CD4-positive, alpha-beta T cell treated with Interleukin-17A for 4 hours (primary cell): ENCODE measurements around the gene ASCL1.

Source experiments
- DNase-seq: peaks from one replicate; pipeline ENCODE4 v3.0.0-alpha.2; 2020; ENCODE audit warnings: mixed read lengths

The ASCL1 gene

GRCh38 chr12:102957339-102958050 lies at the start of gene ASCL1:
ASCL1 (plus strand) TSS chr12:102957674; CDS start chr12:102958245, 571 bp downstream.
- DNase-seq, result no peak

DNA sequence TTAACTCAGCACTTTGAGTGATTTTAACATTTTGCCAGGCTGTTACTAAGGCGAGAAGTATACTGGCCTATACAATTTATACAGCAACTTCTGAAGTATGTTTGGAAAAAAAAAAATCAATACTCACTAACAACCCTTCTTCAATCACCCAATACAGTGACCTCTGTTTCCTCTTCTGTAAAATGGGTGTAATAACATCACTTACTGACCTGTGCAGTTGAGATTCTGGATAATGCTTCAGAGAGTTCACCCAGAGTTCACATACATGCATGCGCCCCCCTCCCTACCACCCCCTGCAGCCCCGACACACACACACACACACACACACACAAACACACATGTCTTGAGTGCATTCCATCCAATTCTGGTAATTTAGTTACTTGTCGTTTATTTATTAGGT lies 49.6 kb upstream of the ASCL1 start:
- no peak for DNase-seq

- DNase-seq, result no peak
Observed at GRCh38 chr12:102910137-102910536, 47.3 kb upstream of the ASCL1 start.

DNA sequence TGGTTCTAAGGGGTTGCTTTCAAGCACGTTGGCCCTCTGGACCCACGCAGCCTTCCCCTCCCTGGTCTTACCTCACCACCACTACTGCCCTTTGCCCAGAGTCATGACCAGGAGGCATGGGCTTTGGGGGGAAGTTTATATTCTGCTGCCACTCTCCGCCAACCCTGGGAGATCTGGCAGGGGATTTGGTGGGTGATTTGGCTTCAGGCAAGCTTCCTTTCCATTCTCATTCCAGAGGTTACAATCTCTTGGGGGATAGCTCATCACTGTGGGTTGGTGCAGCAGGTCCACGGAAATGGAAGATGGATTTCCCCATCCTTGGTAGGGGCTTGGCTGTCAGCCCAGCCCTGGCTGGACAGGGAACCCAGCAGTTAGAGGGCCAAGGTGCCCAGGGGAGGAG lies 46.7 kb upstream of the ASCL1 start:
- DNase-seq, result no peak

- DNase-seq, result no peak
Observed at GRCh38 chr12:102911320-102911719, 46.2 kb upstream of the ASCL1 start.

- DNase-seq, result no peak
Observed at GRCh38 chr12:102912258-102912657, 45.2 kb upstream of the ASCL1 start.

DNA sequence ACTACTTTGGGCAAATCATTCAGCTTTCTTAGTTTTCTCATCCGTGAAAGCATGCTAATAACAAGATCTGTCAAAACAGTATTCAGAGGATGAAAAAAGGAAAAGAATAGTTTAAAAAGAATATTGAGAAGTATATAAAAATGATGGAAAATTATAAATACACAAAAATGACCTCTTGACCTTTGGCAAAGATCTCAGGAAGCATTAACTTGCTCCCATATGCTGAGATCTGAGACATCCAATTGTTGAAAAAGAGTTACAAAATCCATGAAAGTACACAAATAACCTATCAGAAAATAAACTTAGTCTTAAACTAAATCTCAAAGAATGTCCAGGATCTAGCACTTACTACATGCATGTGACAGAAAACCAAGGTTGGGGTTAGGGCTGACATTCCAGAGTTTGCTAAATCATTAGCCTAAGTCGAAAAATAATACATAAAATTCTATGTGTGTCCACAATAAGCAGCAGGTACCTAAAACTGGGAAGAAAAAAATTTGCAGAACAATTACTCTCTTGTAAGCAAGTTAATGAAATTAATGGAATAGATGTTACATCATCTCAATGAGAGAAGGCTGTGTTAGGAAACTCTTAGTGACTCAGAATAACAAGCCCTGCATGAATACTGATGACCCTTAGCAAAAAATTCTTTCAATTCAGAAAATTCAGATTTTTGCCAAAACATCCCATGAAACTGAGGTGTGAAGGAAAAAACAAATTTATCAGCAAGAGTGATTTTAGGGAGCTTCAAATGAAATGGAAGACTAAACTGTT lies 43.8 kb upstream of the ASCL1 start:
- no peak for DNase-seq

DNA sequence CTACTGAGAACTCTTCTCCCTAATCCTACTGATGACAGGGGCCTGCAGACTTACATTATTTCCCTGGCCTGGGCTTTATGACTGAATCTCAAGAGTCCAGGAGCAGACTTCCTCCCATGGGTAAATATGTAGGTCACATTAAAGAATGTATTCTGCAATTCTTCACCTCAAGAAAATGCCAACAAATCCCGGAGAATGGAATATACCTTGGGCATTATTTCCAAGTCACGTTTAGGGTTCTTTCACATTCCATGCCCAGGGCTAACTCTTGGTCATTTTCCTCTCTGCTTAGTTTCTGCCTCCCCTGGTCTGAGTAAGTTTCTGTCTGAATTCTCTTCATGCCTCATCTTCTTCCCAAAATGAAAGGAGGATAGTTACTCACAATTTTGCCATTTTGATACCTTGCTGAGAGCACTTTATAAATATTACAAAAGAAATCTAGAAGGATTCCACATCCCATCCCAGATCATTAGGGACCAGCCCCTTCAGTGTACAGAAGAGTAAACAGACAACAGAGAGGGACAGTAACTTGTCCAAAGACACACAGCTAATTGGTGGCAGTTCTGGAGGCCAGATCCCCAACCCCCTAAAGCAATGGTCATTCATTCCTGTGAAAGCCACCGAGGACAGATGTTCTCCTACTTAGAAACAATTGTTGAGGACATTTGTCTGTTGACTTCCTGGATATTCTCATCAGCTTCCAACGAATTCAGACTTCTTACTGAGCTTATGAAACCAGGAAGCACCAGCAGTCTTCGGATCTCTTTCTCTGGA lies 41.0 kb upstream of the ASCL1 start:
- DNase-seq, result no peak

DNA sequence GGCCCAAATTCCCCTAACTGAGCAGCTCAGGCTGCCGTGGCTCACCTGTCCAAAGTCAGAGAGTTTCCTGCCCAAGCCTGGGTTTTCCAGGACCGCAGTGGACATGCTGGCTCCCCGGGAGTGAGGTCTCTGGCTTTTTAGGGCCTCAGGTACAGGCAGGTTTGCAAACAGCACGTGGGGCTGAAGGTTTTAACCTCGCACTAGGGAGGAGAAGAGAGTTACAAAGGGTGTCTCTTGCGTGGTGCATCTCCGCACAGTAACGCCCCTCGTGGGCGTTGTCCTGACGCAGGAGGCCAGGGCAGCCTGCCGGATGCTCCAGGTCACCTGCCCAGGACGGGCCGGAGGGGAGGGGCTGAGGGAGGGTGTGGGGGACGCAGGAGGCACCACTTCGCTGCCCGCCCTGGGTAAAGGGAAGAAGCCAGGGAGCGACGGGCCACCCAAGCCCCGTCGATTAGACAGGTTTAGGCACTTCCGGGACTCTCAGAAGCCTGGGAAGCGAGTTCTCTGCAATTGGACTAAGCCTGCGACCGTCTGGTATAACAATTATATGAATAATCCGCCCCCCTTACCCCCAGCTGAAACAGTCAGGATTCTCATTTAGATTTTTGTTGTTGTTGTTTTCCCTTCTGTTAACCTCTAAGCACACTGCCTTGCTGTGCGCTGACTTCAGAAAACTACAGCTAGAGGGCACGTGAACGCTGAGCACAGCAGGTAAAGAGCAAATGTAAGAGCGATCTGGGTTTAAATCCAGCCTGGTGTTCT lies 40.3 kb upstream of the ASCL1 start, which contains the start of gene PAH:
TSS of gene PAH (minus strand) at position 219 of the 762 bp plus-strand sequence. CDS start at position 105, 114 bp downstream.
- DNase-seq, result peak; percentile 18

DNA sequence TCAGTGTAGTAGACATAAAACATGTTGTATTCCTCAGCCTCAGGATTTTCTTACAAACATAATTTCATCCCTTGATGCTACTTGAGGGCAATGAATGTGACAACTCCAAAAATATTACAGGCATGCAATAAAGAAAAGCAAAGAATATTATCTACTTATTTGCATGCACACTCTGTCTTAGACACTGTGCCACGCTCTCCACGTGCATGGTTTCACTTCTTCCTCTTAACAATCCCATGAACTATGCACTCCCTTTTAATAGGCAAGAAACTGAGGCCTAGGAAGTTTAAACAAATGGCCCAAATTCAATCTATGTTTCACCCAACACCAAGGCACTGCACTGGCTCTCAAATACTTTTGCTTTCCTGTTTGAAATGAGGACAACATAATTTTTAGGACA lies 38.6 kb upstream of the ASCL1 start:
- DNase-seq, result no peak

DNA sequence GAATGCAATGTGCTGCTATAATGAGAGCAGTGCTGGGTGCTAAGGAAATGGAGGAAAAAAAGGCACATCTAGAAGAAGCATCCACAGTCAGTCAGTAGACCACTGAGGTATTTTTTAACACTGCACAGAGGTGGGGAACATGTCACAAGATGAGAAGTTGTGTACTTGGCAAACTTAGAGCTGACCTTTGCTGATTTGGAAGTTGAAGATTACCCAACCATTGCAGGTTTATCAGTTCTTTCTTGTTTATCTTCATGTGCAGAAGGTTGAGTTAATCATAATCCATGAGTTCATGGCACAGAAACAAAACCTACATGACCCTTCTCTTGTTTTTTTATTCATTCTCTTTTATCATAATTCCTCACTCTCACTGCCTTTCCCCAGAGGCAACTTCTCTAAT lies 37.2 kb upstream of the ASCL1 start:
- no peak for DNase-seq

GRCh38 chr12:102921240-102921639 lies 36.2 kb upstream of the ASCL1 start:
- DNase-seq, result no peak

- DNase-seq, result no peak
Observed at GRCh38 chr12:102927220-102927619, 30.3 kb upstream of the ASCL1 start.

DNA sequence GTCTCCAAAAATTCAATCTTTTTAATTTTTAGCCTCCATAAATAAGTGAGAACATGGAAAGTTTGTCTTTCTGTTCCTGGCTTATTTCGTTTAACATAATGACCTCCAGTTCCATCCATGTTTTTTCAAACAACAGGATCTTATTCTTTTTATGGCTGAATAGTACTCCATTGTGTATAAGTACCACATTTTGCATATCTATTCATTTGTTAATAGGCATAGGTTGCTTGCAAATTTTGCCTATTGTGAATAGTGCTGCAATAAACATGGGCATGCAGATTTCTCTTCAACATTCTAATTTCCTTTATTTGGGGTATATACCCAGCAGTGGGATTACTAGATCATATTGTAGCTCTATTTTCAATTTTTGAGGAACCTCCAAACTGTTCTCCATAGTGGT lies 24.3 kb upstream of the ASCL1 start:
- DNase-seq, result no peak

GRCh38 chr12:102939059-102939458 lies 18.4 kb upstream of the ASCL1 start:
- DNase-seq, result no peak

GRCh38 chr12:102939670-102940222 lies 17.7 kb upstream of the ASCL1 start:
- DNase-seq, result no peak

GRCh38 chr12:102946042-102946441 lies 11.4 kb upstream of the ASCL1 start:
- DNase-seq, result no peak

DNA sequence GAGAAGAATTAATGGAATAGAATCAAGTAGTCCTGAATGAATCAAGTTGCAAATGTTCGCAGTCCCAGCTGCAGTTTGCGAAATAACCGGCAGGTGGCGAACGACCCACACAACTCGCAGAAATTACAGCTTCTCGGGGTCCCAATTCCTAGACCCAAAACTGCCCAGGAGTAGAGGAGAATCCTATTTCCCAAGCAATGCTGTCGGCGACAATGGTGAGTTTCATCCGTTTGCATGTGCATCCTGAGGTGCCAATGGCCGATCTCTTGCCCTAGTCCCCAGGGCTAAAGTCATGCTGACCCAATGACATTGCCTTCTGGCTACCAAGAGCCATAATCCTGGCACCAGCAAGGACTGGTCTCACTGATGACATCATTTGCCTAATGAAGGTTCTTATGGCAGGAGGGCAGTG lies 8.5 kb upstream of the ASCL1 start:
- peak; percentile 60 for DNase-seq

DNA sequence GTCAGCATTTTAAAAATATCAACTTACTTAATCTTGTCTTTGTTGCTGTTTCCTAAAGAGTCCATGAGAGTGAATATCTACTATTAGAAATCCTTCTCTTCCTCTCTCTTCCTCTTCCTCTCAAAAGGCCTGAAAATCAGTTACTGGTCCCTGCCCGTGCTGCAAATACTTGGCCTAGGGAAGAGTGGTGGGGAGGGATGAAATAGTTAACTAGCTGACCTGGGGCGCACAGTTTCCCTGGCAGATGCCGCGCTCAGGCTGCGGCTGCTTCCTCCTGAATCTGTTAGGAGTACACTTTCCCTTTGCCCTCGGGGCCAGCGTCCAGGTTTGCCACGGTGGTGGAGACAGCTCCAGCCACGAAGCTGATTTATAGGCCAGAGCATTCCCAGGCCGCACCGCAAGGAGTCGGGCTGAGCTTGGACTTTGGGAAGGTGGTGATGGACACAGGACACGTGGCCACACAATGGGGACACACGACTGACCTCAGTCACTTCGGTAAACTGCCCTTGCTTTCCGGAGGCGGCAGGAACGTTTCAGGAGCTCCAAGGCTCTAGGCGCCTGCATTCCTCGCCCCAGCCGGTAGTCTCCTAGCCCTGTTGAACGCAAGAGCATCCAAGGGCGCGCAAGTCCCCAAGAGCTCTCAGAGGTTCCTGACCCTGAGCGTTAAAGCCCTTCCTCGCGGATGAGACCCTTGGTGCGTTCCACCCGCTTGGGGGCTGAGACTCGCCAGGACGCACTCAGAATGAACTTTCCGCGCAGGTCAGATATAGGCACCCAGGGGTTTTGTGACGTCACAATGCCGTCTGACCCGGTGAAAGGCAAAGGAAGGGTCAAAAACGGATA lies 7.1 kb upstream of the ASCL1 start:
- DNase-seq, result no peak

- no peak for DNase-seq
Observed at GRCh38 chr12:102950950-102951619, 6.4 kb upstream of the ASCL1 start.

GRCh38 chr12:102951841-102952240 lies 5.6 kb upstream of the ASCL1 start:
- DNase-seq, result no peak
